ENCODE data around the gene IQSEC3. TPM values are rescaled to one million over a fixed set of nuclear protein-coding genes. Genes with fewer than 3 reads are reported as not detected.
"Not testable (repeated sequence)": the region's sequence is repeated elsewhere in the genome, so short reads cannot be mapped to it uniquely, and the experiment has no call there.

The IQSEC3 gene
- total RNA-seq, 1 donor: under 0.01 TPM

- not testable (repeated sequence) for DNase-seq (ENCODE audit: low read depth); H3K4me3 ChIP-seq (ENCODE audit: low read depth, low read length)
These were observed 21.2 kb upstream of the IQSEC3 start for GRCh38 chr12:45235-45990.

- H3K4me3 ChIP-seq (ENCODE audit: low read depth, low read length); DNase-seq (ENCODE audit: low read depth): not testable (repeated sequence)
These were observed 20.6 kb upstream of the IQSEC3 start for GRCh38 chr12:45991-46358.

GRCh38 chr12:46542-46941 is 20.0 kb upstream of the IQSEC3 start:
- DNase-seq (ENCODE audit: low read depth): not testable (repeated sequence)

GRCh38 chr12:47699-48226 is 18.8 kb upstream of the IQSEC3 start:
- not testable (repeated sequence) for H3K4me3 ChIP-seq (ENCODE audit: low read depth, low read length); DNase-seq (ENCODE audit: low read depth)

More at GRCh38 chr12:46542-46941, 20.0 kb upstream of the IQSEC3 start:
- H3K4me3 ChIP-seq (ENCODE audit: low read depth, low read length): not testable (repeated sequence)

GRCh38 chr12:49149-49548 is 17.4 kb upstream of the IQSEC3 start:
- not testable (repeated sequence) for DNase-seq (ENCODE audit: low read depth)

GRCh38 chr12:51087-51486 is 15.5 kb upstream of the IQSEC3 start:
- not testable (repeated sequence) for H3K4me3 ChIP-seq (ENCODE audit: low read depth, low read length); DNase-seq (ENCODE audit: low read depth)

More at GRCh38 chr12:49149-49548, 17.4 kb upstream of the IQSEC3 start:
- H3K4me3 ChIP-seq (ENCODE audit: low read depth, low read length): not testable (repeated sequence)

- not testable (repeated sequence) for DNase-seq (ENCODE audit: low read depth); H3K4me3 ChIP-seq (ENCODE audit: low read depth, low read length)
These were observed 14.6 kb upstream of the IQSEC3 start for GRCh38 chr12:51962-52361.

- DNase-seq (ENCODE audit: low read depth); H3K4me3 ChIP-seq (ENCODE audit: low read depth, low read length): not testable (repeated sequence)
These were observed 13.4 kb upstream of the IQSEC3 start for GRCh38 chr12:52902-53734.

GRCh38 chr12:53735-54730 is 12.5 kb upstream of the IQSEC3 start:
- TF ChIP-seq CTCF (IDR thresholded peaks at IDR 0.05; ENCODE audit: insufficient read depth, low read depth, low read length): no peak
- no peak for DNase-seq (ENCODE audit: low read depth)
- no peak overlapping the region for H3K4me3 ChIP-seq (ENCODE audit: low read depth, low read length)

GRCh38 chr12:54750-55535 is 11.6 kb upstream of the IQSEC3 start:
- TF ChIP-seq CTCF (IDR thresholded peaks at IDR 0.05; ENCODE audit: insufficient read depth, low read depth, low read length): no peak
- DNase-seq (ENCODE audit: low read depth): no peak
- H3K4me3 ChIP-seq (ENCODE audit: low read depth, low read length): no peak overlapping the region

Measured in fibroblast of villous mesenchyme (primary cell).